HepG2 (cell line): ENCODE measurements around the gene SLC34A3. TPM values are rescaled to one million over a fixed set of nuclear protein-coding genes. Genes with fewer than 3 reads are reported as not detected.
A peak's percentile ranks its signal among the peaks of the same experiment; 100 is the strongest.

Source experiments
- ARID2 ChIP-seq: sonication (generic); formaldehyde crosslinking; IDR thresholded peaks from 2 replicates; pipeline ENCODE4 v1.8.1; 2022; ENCODE audit warnings: mild to moderate bottlenecking, missing genetic modification reagents, borderline replicate concordance
- CCAR2 ChIP-seq: fragments of 200-400 bp; formaldehyde crosslinking; optimal IDR thresholded peaks from 2 replicates; pipeline ENCODE3; 2018; ENCODE audit warnings: low read depth, mild to moderate bottlenecking, low read length, moderate library complexity
- PHF20 ChIP-seq: sonication (generic); formaldehyde crosslinking; IDR thresholded peaks from 2 replicates; pipeline ENCODE4 v1.5.0; 2020; ENCODE audit warnings: mild to moderate bottlenecking, missing genetic modification reagents
- PPARG ChIP-seq: conservative IDR thresholded peaks from 2 replicates; pipeline ENCODE4 v1.6.1; 2016; ENCODE audit warnings: missing biosample characterization, missing genetic modification reagents
- RXRA ChIP-seq: sonication (generic); formaldehyde crosslinking; IDR thresholded peaks from 2 replicates; pipeline ENCODE4 v1.5.1; 2020; ENCODE audit warnings: missing genetic modification reagents
- SRSF1 ChIP-seq: fragments of 200-400 bp; formaldehyde crosslinking; optimal IDR thresholded peaks from 2 replicates; pipeline ENCODE3; 2017; ENCODE audit warnings: mild to moderate bottlenecking, low read depth, low read length, moderate library complexity
- ZBTB42 ChIP-seq: sonication (generic); formaldehyde crosslinking; IDR thresholded peaks from 2 replicates; pipeline ENCODE4 v1.5.0; 2020; ENCODE audit warnings: mild to moderate bottlenecking, missing genetic modification reagents
- ZEB1 ChIP-seq: IDR thresholded peaks from 2 replicates; pipeline ENCODE4 v1.6.1; 2012; ENCODE audit warnings: mild to moderate bottlenecking, low read depth, inconsistent platforms; ENCODE audit not compliant: insufficient replicate concordance
- ZNF180 ChIP-seq: sonication (generic); formaldehyde crosslinking; IDR thresholded peaks from 2 replicates; pipeline ENCODE4 v1.4.0; 2020; ENCODE audit warnings: low read depth, missing genetic modification reagents, borderline replicate concordance
- ZNF256 ChIP-seq: sonication (generic); formaldehyde crosslinking; conservative IDR thresholded peaks from 2 replicates; pipeline ENCODE4 v1.4.0; 2020; ENCODE audit warnings: missing genetic modification reagents
- ZNF510 ChIP-seq: sonication (generic); formaldehyde crosslinking; IDR thresholded peaks from 2 replicates; pipeline ENCODE4 v1.4.0; 2020; ENCODE audit warnings: low read depth, mild to moderate bottlenecking, missing genetic modification reagents
- ZNF619 ChIP-seq: sonication (generic); formaldehyde crosslinking; IDR thresholded peaks from 2 replicates; pipeline ENCODE4 v1.4.0; 2020; ENCODE audit warnings: mild to moderate bottlenecking, missing genetic modification reagents
- ZNF644 ChIP-seq: IDR thresholded peaks from 2 replicates; pipeline ENCODE4 v1.6.1; 2016; ENCODE audit warnings: low read depth
- ZNF7 ChIP-seq: IDR thresholded peaks from 2 replicates; pipeline ENCODE4 v1.6.1; 2016; ENCODE audit warnings: missing biosample characterization, missing genetic modification reagents
- ZNF746 ChIP-seq: sonication (generic); formaldehyde crosslinking; IDR thresholded peaks from 2 replicates; pipeline ENCODE4 v1.8.0; 2022; ENCODE audit warnings: mild to moderate bottlenecking, missing genetic modification reagents
- polyA plus RNA-seq, 8 experiments: library from polyadenylated mRNA; depleted of rRNA in 3 of 8; stranded (reverse) in 7 of 8; unstranded in 1 of 8; fragments of >200 nt; fragmentation: Illumina TruSeq in 4 of 8; extraction: Trizol in 4 of 8; gene quantifications; 2 replicates each; pipeline versions ENCODE4 v1.2.1 to v1.2.3, GENCODE V29; 2011 to 2016; ENCODE audit warnings: low read depth in 4 of 8, missing spikeins in 1 of 8, mixed read lengths in 1 of 8; ENCODE audit not compliant: insufficient read depth in 1 of 8
- total RNA-seq, 5 experiments: library from RNA; depleted of rRNA; stranded (reverse); fragments of >200 nt; fragmentation: Illumina TruSeq; extraction: Trizol; gene quantifications; 2 replicates each; pipeline ENCODE4 v1.2.3, GENCODE V29; 2016; ENCODE audit warnings: low read depth in 1 of 5
- TF ChIP-seq, protein P1 (sequence below): sonication (generic); formaldehyde crosslinking; IDR thresholded peaks from 2 replicates; pipeline ENCODE4 v1.4.0; 2020; ENCODE audit warnings: missing genetic modification reagents
- TF ChIP-seq, protein P2 (sequence below): sonication (generic); formaldehyde crosslinking; IDR thresholded peaks from 2 replicates; pipeline ENCODE4 v1.8.0; 2022; ENCODE audit warnings: mild to moderate bottlenecking, missing genetic modification reagents
- TF ChIP-seq, protein P3 (sequence below), 2 experiments: sonication (generic) in 1 of 2; formaldehyde crosslinking in 1 of 2; IDR thresholded peaks; 2 replicates each; pipeline versions ENCODE4 v1.5.1 to v1.6.1; 2011 to 2020; ENCODE audit warnings: borderline replicate concordance in 1 of 2, low read depth in 1 of 2, low read length in 1 of 2, mild to moderate bottlenecking in 1 of 2, missing genetic modification reagents in 1 of 2, moderate library complexity in 1 of 2
- TF ChIP-seq, protein P4 (sequence below): sonication (generic); formaldehyde crosslinking; IDR thresholded peaks from 2 replicates; pipeline ENCODE4 v1.8.0; 2022; ENCODE audit warnings: low read depth, missing genetic modification reagents
- TF ChIP-seq, protein P5 (sequence below): sonication (generic); formaldehyde crosslinking; IDR thresholded peaks from 2 replicates; pipeline ENCODE4 v1.5.0; 2020; ENCODE audit warnings: missing genetic modification reagents
- TF ChIP-seq, protein P6 (sequence below): IDR thresholded peaks from 2 replicates; pipeline ENCODE4 v1.6.1; 2016

The SLC34A3 gene
- total and polyA plus RNA-seq, 2 of the 13 experiments (the other 11 are each of a cell fraction or from before 2014, with no cell fraction given): 0.07 to 1.0 TPM

DNA sequence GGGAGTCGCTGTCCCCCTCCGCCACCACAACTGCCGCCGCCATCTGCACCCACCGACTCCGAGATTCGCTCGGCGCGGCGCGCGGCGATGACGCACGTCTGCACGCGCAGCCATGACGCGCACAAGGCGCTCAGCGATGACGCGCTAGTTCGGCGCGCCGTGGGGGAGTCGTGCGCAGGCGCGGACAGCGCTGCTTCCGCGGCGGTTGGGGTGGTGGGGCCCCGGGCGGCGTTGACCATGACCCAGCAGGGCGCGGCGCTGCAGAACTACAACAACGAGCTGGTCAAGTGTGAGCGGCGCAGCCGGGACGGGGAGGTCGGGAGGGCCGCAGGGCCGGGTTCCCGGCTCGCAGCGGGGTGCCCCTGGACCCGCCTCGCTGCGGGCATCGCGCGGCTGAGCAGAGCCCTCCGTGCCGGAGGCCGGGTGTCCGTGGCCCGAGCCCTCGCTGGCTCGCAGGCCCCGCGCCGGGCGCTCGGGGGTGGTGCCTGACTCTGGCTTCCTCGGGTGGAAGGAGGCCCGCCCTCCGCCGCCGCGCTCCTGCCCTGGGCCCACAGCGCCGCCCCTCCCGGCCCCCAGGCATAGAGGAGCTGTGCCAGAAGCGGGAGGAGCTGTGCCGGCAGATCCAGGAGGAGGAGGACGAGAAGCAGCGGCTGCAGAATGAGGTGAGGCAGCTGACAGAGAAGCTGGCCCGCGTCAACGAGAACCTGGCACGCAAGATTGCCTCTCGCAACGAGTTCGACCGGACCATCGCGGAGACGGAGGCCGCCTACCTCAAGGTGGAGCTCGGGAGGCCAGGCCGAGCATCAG lies 42.0 kb upstream of the SLC34A3 start, which contains the start of the genes ANAPC2 and SSNA1 (continued):
- TF ChIP-seq, protein P1, sequence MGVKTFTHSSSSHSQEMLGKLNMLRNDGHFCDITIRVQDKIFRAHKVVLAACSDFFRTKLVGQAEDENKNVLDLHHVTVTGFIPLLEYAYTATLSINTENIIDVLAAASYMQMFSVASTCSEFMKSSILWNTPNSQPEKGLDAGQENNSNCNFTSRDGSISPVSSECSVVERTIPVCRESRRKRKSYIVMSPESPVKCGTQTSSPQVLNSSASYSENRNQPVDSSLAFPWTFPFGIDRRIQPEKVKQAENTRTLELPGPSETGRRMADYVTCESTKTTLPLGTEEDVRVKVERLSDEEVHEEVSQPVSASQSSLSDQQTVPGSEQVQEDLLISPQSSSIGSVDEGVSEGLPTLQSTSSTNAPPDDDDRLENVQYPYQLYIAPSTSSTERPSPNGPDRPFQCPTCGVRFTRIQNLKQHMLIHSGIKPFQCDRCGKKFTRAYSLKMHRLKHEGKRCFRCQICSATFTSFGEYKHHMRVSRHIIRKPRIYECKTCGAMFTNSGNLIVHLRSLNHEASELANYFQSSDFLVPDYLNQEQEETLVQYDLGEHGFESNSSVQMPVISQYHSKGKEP (CRISPR knock-in tag): 0 out of 2 replicates have a peak, but pooled peaks have one; percentile 12
- TF ChIP-seq, protein P2, sequence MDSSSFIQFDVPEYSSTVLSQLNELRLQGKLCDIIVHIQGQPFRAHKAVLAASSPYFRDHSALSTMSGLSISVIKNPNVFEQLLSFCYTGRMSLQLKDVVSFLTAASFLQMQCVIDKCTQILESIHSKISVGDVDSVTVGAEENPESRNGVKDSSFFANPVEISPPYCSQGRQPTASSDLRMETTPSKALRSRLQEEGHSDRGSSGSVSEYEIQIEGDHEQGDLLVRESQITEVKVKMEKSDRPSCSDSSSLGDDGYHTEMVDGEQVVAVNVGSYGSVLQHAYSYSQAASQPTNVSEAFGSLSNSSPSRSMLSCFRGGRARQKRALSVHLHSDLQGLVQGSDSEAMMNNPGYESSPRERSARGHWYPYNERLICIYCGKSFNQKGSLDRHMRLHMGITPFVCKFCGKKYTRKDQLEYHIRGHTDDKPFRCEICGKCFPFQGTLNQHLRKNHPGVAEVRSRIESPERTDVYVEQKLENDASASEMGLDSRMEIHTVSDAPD (CRISPR knock-in tag): peak; percentile 16; the same call in 1 of the 2 replicates
- TF ChIP-seq, protein P3, sequence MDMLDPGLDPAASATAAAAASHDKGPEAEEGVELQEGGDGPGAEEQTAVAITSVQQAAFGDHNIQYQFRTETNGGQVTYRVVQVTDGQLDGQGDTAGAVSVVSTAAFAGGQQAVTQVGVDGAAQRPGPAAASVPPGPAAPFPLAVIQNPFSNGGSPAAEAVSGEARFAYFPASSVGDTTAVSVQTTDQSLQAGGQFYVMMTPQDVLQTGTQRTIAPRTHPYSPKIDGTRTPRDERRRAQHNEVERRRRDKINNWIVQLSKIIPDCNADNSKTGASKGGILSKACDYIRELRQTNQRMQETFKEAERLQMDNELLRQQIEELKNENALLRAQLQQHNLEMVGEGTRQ (IDR thresholded peaks at IDR 0.05; ENCODE audit: low read depth, low read length): no peak
- TF ChIP-seq, protein P3 (CRISPR knock-in tag; IDR thresholded peaks at IDR 0.05; ENCODE audit: borderline replicate concordance): no peak; the same call in 1 of the 2 replicates
- peak; percentile 77 for TF ChIP-seq RXRA (CRISPR knock-in tag)
- 0 out of 2 replicates have a peak, but pooled peaks have one; percentile 64 for TF ChIP-seq ARID2 (CRISPR knock-in tag)
- TF ChIP-seq ZNF7 (CRISPR knock-in tag): no peak
- TF ChIP-seq ZNF180: no peak; the same call in 1 of the 2 replicates
- TF ChIP-seq PPARG (CRISPR knock-in tag): no peak; the same call in 1 of the 2 replicates
- TF ChIP-seq, protein P4, sequence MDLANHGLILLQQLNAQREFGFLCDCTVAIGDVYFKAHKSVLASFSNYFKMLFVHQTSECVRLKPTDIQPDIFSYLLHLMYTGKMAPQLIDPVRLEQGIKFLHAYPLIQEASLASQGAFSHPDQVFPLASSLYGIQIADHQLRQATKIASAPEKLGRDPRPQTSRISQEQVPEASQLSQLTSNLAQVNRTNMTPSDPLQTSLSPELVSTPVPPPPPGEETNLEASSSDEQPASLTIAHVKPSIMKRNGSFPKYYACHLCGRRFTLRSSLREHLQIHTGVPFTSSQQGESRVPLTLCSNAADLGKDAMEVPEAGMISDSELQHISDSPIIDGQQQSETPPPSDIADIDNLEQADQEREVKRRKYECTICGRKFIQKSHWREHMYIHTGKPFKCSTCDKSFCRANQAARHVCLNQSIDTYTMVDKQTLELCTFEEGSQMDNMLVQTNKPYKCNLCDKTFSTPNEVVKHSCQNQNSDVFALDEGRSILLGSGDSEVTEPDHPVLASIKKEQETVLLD: peak; percentile 92; the same call in 1 of the 2 replicates
- peak; percentile 100 for TF ChIP-seq PHF20
- TF ChIP-seq ZNF256 (CRISPR knock-in tag): peak; percentile 53; the same call in 1 of the 2 replicates
- no peak for TF ChIP-seq ZNF510
- TF ChIP-seq CCAR2: no peak
- TF ChIP-seq, protein P5, sequence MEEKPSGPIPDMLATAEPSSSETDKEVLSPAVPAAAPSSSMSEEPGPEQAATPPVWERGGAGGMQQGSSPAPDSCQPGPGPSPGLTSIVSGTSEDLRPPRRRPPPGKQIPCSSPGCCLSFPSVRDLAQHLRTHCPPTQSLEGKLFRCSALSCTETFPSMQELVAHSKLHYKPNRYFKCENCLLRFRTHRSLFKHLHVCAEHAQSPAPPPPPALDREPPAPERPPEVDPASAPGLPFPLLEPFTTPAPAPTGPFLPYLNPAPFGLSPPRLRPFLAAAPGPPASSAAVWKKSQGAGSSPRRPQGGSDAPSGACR: peak; percentile 74; the same call in 1 of the 2 replicates
- peak; percentile 45 for TF ChIP-seq ZNF746 (CRISPR knock-in tag)
- TF ChIP-seq, protein P6, sequence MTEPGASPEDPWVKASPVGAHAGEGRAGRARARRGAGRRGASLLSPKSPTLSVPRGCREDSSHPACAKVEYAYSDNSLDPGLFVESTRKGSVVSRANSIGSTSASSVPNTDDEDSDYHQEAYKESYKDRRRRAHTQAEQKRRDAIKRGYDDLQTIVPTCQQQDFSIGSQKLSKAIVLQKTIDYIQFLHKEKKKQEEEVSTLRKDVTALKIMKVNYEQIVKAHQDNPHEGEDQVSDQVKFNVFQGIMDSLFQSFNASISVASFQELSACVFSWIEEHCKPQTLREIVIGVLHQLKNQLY: no peak
- no peak for TF ChIP-seq ZEB1
- peak; percentile 93 for TF ChIP-seq ZNF619 (CRISPR knock-in tag)
- no peak for TF ChIP-seq SRSF1
- TF ChIP-seq ZNF644 (CRISPR knock-in tag): no peak
- no peak for TF ChIP-seq ZBTB42 (CRISPR knock-in tag)
